ENCODE data around the gene FOXP1.

The FOXP1 gene

GRCh38 chr3:71131375-71132314 is 451.9 kb downstream of the FOXP1 start:
- no peak for DNase-seq

- DNase-seq: peak; percentile 38
These were observed 452.8 kb downstream of the FOXP1 start for GRCh38 chr3:71130471-71131374.

GRCh38 chr3:71129611-71130431 is 453.7 kb downstream of the FOXP1 start:
- peak; percentile 29 for DNase-seq

GRCh38 chr3:71128961-71129360 is 454.6 kb downstream of the FOXP1 start:
- no peak for DNase-seq

- no peak for DNase-seq
These were observed 455.7 kb downstream of the FOXP1 start for GRCh38 chr3:71127844-71128243.

- no peak for DNase-seq
These were observed 456.3 kb downstream of the FOXP1 start for GRCh38 chr3:71127052-71127831.

GRCh38 chr3:71125738-71126137 is 457.8 kb downstream of the FOXP1 start:
- DNase-seq: no peak

- no peak for DNase-seq
These were observed 459.5 kb downstream of the FOXP1 start for GRCh38 chr3:71124048-71124447.

GRCh38 chr3:71122641-71123040 is 460.9 kb downstream of the FOXP1 start:
- no peak for DNase-seq

- no peak for DNase-seq
These were observed 461.9 kb downstream of the FOXP1 start for GRCh38 chr3:71121429-71122167.

- DNase-seq: no peak
These were observed 463.5 kb downstream of the FOXP1 start for GRCh38 chr3:71120012-71120411.

- DNase-seq: no peak
These were observed 464.4 kb downstream of the FOXP1 start for GRCh38 chr3:71119171-71119570.

GRCh38 chr3:71118436-71118835 is 465.1 kb downstream of the FOXP1 start:
- DNase-seq: no peak

- DNase-seq: no peak
These were observed 465.8 kb downstream of the FOXP1 start for GRCh38 chr3:71117572-71118247.

GRCh38 chr3:71114610-71115009 is 468.9 kb downstream of the FOXP1 start:
- no peak for DNase-seq

- DNase-seq: no peak
These were observed 471.0 kb downstream of the FOXP1 start for GRCh38 chr3:71112576-71112975.

GRCh38 chr3:71111784-71112440 is 471.6 kb downstream of the FOXP1 start:
- DNase-seq: no peak

GRCh38 chr3:71110385-71111222 is 472.9 kb downstream of the FOXP1 start:
- DNase-seq: no peak

GRCh38 chr3:71109977-71110285 is 473.6 kb downstream of the FOXP1 start:
- DNase-seq: no peak

Data from NCI-H1105 treated with DMSO at 0.1 percent for 48 hours (cell line).